Adrenal gland (tissue), 12 donors: ENCODE measurements around the gene ZBTB44. TPM values are rescaled to one million over a fixed set of nuclear protein-coding genes. Genes with fewer than 3 reads are reported as not detected.

ENCODE experiments used
- DNase-seq, 7 donors: peaks; one replicate each; pipeline ENCODE4 v3.0.0-alpha.2; 2019 to 2020
- H3K27ac ChIP-seq, 5 donors: fragments of 200-600 bp; sonication (generic) in 4 of 5; 1 replicate in 3 of 5; 2 replicates in 2 of 5; pipeline versions ENCODE4 v1.5.1 to v1.8.0; 2016 to 2020; ENCODE audit warnings: mild to moderate bottlenecking in 1 of 5
- H3K27me3 ChIP-seq: fragments of 200-600 bp; 2 replicates; pipeline ENCODE4 v1.8.0; 2021
- H3K36me3 ChIP-seq, 2 donors: fragments of 200-600 bp; replicated peaks in 1 of 2; 1 replicate in 1 of 2; 2 replicates in 1 of 2; pipeline versions ENCODE4 v1.5.1 to v1.8.0; 2018 to 2022
- H3K4me1 ChIP-seq, 2 donors: fragments of 200-600 bp; replicated peaks in 1 of 2; 1 replicate in 1 of 2; 2 replicates in 1 of 2; pipeline versions ENCODE4 v1.5.1 to v1.8.0; 2018 to 2021
- H3K4me3 ChIP-seq, 4 donors: fragments of 200-600 bp; sonication (generic) in 3 of 4; one replicate each; pipeline ENCODE4 v1.5.1; 2016 to 2018
- H3K9me3 ChIP-seq, 3 donors: fragments of 200-600 bp; sonication (generic) in 1 of 3; replicated peaks in 1 of 3; 1 replicate in 2 of 3; 2 replicates in 1 of 3; pipeline versions ENCODE4 v1.5.1 to v1.8.0; 2016 to 2021
- CTCF ChIP-seq, 6 experiments: fragments of 450-650 bp in 4 of 6; fragments of 200-600 bp in 2 of 6; sonication (generic) in 1 of 6; IDR thresholded peaks; 1 replicate in 5 of 6; 2 replicates in 1 of 6; pipeline versions ENCODE4 v1.5.1 to v1.8.0; 2016 to 2021; ENCODE audit warnings: antibody characterized with exemption in 6 of 6, mild to moderate bottlenecking in 2 of 6, moderate library complexity in 1 of 6
- POLR2A ChIP-seq, 2 donors: fragments of 450-650 bp; IDR thresholded peaks; one replicate each; pipeline ENCODE4 v1.6.1; 2017; ENCODE audit warnings: antibody characterized with exemption in 2 of 2, mild to moderate bottlenecking in 2 of 2, moderate library complexity in 1 of 2
- WGBS, 4 donors: extraction: QIAGEN DNeasy Blood & Tissue Kit in 2 of 4; methylation state at CpG; one replicate each; pipeline versions ENCODE4 v1.1.5 to v1.1.7; 2013 to 2017; 5-methylcytosine and 5-hydroxymethylcytosine counted together
- intact Hi-C, 2 donors: fragments of 100-400 bp; cut with DNase I; formaldehyde crosslinking; loops; one replicate each; pipeline versions ENCODE4 v1.14.1 to v1.15.0; 2022 to 2023
- polyA plus RNA-seq, 3 donors: library from polyadenylated mRNA; stranded (reverse); fragments of 200-250 nt in 2 of 3; fragments of 350-450 nt in 1 of 3; fragmentation: Illumina TruSeq in 1 of 3; extraction: RNeasy Lipid Tissue Mini Kit (QIAGEN cat#74804) in 1 of 3; gene quantifications; one replicate each; pipeline ENCODE4 v1.2.3, GENCODE V29; 2013 to 2014
- total RNA-seq, 9 donors: library from RNA; depleted of rRNA in 4 of 9; stranded (reverse); fragments of >200 nt in 4 of 9; fragments of 120-200 nt in 1 of 9; fragmentation: NEBNext Ultra II Directional in 1 of 9; extraction: Animal tissue kit (Norgen Biotek cat#: 25700) in 1 of 9; gene quantifications; one replicate each; pipeline versions ENCODE4 v1.1.0 to v1.2.4, GENCODE V29; 2013 to 2023
- donor health status: healthy with polysubstance abuse.
- donor health status: Bipolar disorder and iron deficiency.
- donor health status: DM: yes; HTN: yes; CAD: no.
- donor health status: DM: no; HTN: no; CAD: no.
- donor health status: DM: no; HTN: no; CAD: no.
- donor health status: DM: yes; HTN: yes; CAD: no.

Gene ZBTB44
- total and polyA plus RNA-seq, 12 donors, result 10.1 to 94.3 (median 39.6) TPM

DNA sequence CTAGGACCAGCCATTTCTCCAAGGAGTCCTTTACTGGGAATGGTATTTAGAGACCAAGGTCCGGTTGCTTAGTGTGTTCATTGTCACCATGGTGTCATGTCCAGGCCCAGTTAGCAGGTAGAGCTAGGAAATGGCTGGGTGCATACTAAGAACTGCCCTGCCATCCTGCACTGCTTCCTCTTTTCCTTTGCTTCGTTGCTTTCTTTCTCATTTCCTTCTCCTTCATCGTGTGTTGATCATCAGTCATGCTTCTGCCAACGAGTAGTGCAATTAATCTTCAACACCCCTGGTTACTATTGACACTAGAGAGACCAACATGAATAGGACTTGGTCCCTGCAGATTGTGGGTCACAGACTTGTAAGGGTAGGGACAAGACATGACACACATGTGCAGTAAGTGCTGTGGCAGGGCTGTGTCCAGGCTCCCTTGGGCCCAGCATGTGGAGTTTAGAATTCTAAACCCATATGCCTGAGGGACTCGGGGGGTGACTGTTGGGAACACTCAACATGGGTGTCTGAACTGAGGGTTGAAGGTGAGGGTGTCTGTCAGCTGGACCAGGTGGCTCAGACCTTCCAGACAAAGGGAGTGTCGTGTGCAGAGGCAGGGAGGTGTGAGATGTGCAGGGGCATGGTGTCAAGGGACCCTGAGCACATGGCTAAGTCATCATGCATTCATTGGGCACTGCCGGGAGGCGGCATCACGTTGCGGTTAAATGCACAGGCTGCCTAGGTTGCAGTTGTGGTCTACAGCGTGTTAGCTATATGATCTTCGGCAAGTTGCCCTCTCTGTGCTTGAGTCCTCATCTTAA is 112.5 kb downstream of the ZBTB44 start:
- TF ChIP-seq POLR2A (IDR thresholded peaks at IDR 0.05) (no peak), CTCF (IDR thresholded peaks at IDR 0.05) (no peak)

GRCh38 chr11:130201026-130201425 is 113.7 kb downstream of the ZBTB44 start:
- H3K4me1 ChIP-seq, result no peaks in the 10 kb centered on the region
- no peak overlapping the region for H3K4me3 ChIP-seq
- intact Hi-C loops, result no loop called here
- no peaks in the 10 kb centered on the region for H3K36me3 ChIP-seq
- H3K27ac ChIP-seq, result no peak overlapping the region
- no peaks in the 10 kb centered on the region for H3K9me3 ChIP-seq
- H3K27me3 ChIP-seq, result no peaks in the 10 kb centered on the region
- no peak for DNase-seq
- TF ChIP-seq CTCF (IDR thresholded peaks at IDR 0.05) (no peak), POLR2A (IDR thresholded peaks at IDR 0.05) (no peak)
- WGBS, 4 donors, result 88 to 97% (median 95%) methylated on average over 5 to 7 of the region's 7 CpGs; no CpG with 5 or more reads in 1 of the 4 donors

More for the DNA sequence above, 112.5 kb downstream of the ZBTB44 start:
- intact Hi-C loops, result no loop called here
- no peak for DNase-seq
- Histone ChIP-seq H3K27ac (no peak overlapping the region), H3K27me3 (no peaks in the 10 kb centered on the region), H3K4me3 (no peak overlapping the region), H3K4me1 (no peaks in the 10 kb centered on the region), H3K9me3 (no peaks in the 10 kb centered on the region), H3K36me3 (no peaks in the 10 kb centered on the region)
- WGBS, 4 donors, result 54 to 85% (median 79%) methylated on average over 6 to 12 of the region's 12 CpGs

DNA sequence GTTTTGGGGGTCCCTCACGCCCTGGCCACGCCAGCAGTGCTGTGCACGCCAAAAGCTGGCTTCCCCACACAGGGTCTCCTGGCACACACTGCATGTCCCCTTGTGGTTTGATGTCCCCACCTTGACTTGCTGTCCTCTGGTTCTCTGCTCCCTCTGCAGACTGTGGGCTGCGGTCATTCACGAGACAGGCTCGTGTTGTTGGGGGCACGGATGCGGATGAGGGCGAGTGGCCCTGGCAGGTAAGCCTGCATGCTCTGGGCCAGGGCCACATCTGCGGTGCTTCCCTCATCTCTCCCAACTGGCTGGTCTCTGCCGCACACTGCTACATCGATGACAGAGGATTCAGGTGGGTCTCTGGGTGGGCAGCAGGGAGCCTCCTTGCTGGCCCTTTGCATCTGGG is 114.9 kb downstream of the ZBTB44 start:
- no peaks in the 10 kb centered on the region for H3K27me3 ChIP-seq
- DNase-seq, result no peak
- H3K4me3 ChIP-seq, result no peak overlapping the region
- H3K4me1 ChIP-seq, result no peaks in the 10 kb centered on the region
- no peak for TF ChIP-seq POLR2A (IDR thresholded peaks at IDR 0.05)
- TF ChIP-seq CTCF (IDR thresholded peaks at IDR 0.05), result no peak
- H3K36me3 ChIP-seq, result no peaks in the 10 kb centered on the region
- 87 to 96% (median 89%) methylated on average over 7 to 12 of the region's 12 CpGs for WGBS, 4 donors
- intact Hi-C loops, result no loop called here
- no peak overlapping the region for H3K27ac ChIP-seq
- no peaks in the 10 kb centered on the region for H3K9me3 ChIP-seq

DNA sequence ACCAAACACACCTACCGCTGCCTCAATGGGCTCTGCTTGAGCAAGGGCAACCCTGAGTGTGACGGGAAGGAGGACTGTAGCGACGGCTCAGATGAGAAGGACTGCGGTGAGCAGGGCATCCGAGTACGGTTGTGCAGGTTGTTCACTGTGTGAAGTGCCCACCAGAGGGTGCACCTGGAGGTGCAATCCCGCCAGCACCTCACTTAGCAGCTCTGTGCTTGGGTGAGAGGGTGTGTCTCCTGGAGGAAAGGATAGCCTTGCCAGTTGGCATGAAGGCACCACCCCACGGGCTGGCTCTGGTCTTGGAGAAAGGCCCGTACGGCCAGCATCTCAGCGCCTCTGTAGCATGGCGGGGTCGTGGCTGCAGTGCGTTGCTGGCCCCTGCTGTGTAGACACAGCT is 115.8 kb downstream of the ZBTB44 start:
- H3K27me3 ChIP-seq, result no peaks in the 10 kb centered on the region
- no peaks in the 10 kb centered on the region for H3K36me3 ChIP-seq
- no peak for TF ChIP-seq CTCF (IDR thresholded peaks at IDR 0.05)
- no peak for TF ChIP-seq POLR2A (IDR thresholded peaks at IDR 0.05)
- no peaks in the 10 kb centered on the region for H3K4me1 ChIP-seq
- WGBS, 4 donors, result 90 to 98% (median 94%) methylated on average over 9 to 15 of the region's 15 CpGs
- intact Hi-C loops, result no loop called here
- H3K27ac ChIP-seq, result no peak overlapping the region
- no peak overlapping the region for H3K4me3 ChIP-seq
- no peak for DNase-seq
- H3K9me3 ChIP-seq, result no peaks in the 10 kb centered on the region
